Measurements from ENCODE around the gene EGFR. TPM values are rescaled to one million over a fixed set of nuclear protein-coding genes. Genes with fewer than 3 reads are reported as not detected.

The EGFR gene
- total RNA-seq, 2 donors from 2014 or later = 78.3 to 112 TPM

- intact Hi-C loops (cut with DNase I) = loop anchor here (10.0 kb wide), 1 partner anchor 229 kb away; no protein-coding TSS in a partner anchor
- H3K27ac ChIP-seq = no peak overlapping the region
These were observed 5.0 kb upstream of the EGFR start for GRCh38 chr7:55013851-55014250.

GRCh38 chr7:55016061-55016745 is 2.6 kb upstream of the EGFR start:
- intact Hi-C loops (cut with DNase I) = loop anchor here (10.0 kb wide), 1 partner anchor 231 kb away; no protein-coding TSS in a partner anchor
- H3K4me1 ChIP-seq (replicated peaks) = no peaks in the 10 kb centered on the region
- no peak overlapping the region for H3K27ac ChIP-seq
- no peaks in the 10 kb centered on the region for H3K36me3 ChIP-seq
- DNase-seq (ENCODE audit: low spot score) = no peak
- H3K4me3 ChIP-seq = no peak overlapping the region
- H3K9me3 ChIP-seq = no peaks in the 10 kb centered on the region
- no peaks in the 10 kb centered on the region for H3K27me3 ChIP-seq (replicated peaks; ENCODE audit: insufficient read depth)
- 91% methylated on average over 5 of the region's 5 CpGs for WGBS
- TF ChIP-seq POLR2A (IDR thresholded peaks at IDR 0.05) (no peak), POLR2AphosphoS5 (IDR thresholded peaks at IDR 0.05) (no peak), CTCF (IDR thresholded peaks at IDR 0.05) (no peak)

More at GRCh38 chr7:55013851-55014250, 5.0 kb upstream of the EGFR start:
- H3K27me3 ChIP-seq (replicated peaks; ENCODE audit: insufficient read depth) = no peaks in the 10 kb centered on the region
- TF ChIP-seq POLR2A (IDR thresholded peaks at IDR 0.05) (no peak), CTCF (IDR thresholded peaks at IDR 0.05) (no peak), POLR2AphosphoS5 (IDR thresholded peaks at IDR 0.05) (no peak)
- no peaks in the 10 kb centered on the region for H3K4me1 ChIP-seq (replicated peaks)
- H3K4me3 ChIP-seq = no peak overlapping the region
- 96% methylated on average over 1 of the region's 1 CpG for WGBS
- no peaks in the 10 kb centered on the region for H3K36me3 ChIP-seq
- no peaks in the 10 kb centered on the region for H3K9me3 ChIP-seq
- no peak for DNase-seq (ENCODE audit: low spot score)

- Histone ChIP-seq H3K4me1 (replicated peaks) (no peaks in the 10 kb centered on the region), H3K4me3 (no peak overlapping the region), H3K27ac (no peak overlapping the region), H3K9me3 (no peaks in the 10 kb centered on the region), H3K36me3 (no peaks in the 10 kb centered on the region), H3K27me3 (replicated peaks; ENCODE audit: insufficient read depth) (no peaks in the 10 kb centered on the region)
- 77% methylated on average over 3 of the region's 3 CpGs for WGBS
- intact Hi-C loops (cut with DNase I) = loop anchor here (10.0 kb wide), 1 partner anchor 232 kb away; no protein-coding TSS in a partner anchor
- no peak for TF ChIP-seq POLR2AphosphoS5 (IDR thresholded peaks at IDR 0.05)
- TF ChIP-seq CTCF (IDR thresholded peaks at IDR 0.05) = no peak
- TF ChIP-seq POLR2A (IDR thresholded peaks at IDR 0.05) = no peak
- no peak for DNase-seq (ENCODE audit: low spot score)
These were observed 2.1 kb upstream of the EGFR start for GRCh38 chr7:55016746-55017090.

GRCh38 chr7:55017841-55018240 is 976 bp upstream of the EGFR start:
- peak overlapping the region; percentile 95 to 96 for H3K27ac ChIP-seq
- no peak for TF ChIP-seq CTCF (IDR thresholded peaks at IDR 0.05)
- no peak for TF ChIP-seq POLR2A (IDR thresholded peaks at IDR 0.05)
- no peak for TF ChIP-seq POLR2AphosphoS5 (IDR thresholded peaks at IDR 0.05)
- 42% methylated on average over 6 of the region's 6 CpGs for WGBS

More at GRCh38 chr7:55017841-55018240, 976 bp upstream of the EGFR start:
- Histone ChIP-seq H3K27me3 (replicated peaks; ENCODE audit: insufficient read depth) (no peaks in the 10 kb centered on the region), H3K36me3 (no peaks in the 10 kb centered on the region), H3K4me3 (peak overlapping the region in 1 of 2 donors; percentile 92), H3K9me3 (no peaks in the 10 kb centered on the region), H3K4me1 (replicated peaks) (peaks cover 3% of the 10 kb centered on the region)
- intact Hi-C loops (cut with DNase I) = loop anchor here (2.0 to 10.0 kb wide), 2 partner anchors 233 to 237 kb away; no protein-coding TSS in a partner anchor
- DNase-seq (ENCODE audit: low spot score) = no peak

All from prostate gland (tissue), 2 donors.